Measurements from ENCODE around the gene KIF5A.

The KIF5A gene

GRCh38 chr12:57630891-57631433 lies 81.1 kb downstream of the KIF5A start:
- Histone ChIP-seq H3K27ac (ENCODE audit: low read length) (no peak overlapping the region), H3K79me2 (ENCODE audit: low read length) (no peaks in the 10 kb centered on the region), H3K27me3 (ENCODE audit: low read depth, low read length) (no peaks in the 10 kb centered on the region), H4K20me1 (ENCODE audit: insufficient read depth, low read length) (no peaks in the 10 kb centered on the region), H3K9ac (ENCODE audit: low read length) (no peak overlapping the region), H3K9me3 (ENCODE audit: insufficient read depth, low read length) (no peaks in the 10 kb centered on the region), H2AFZ (ENCODE audit: low read depth, low read length) (no peak overlapping the region), H3K4me2 (ENCODE audit: low read length) (no peak overlapping the region), H3K4me3 (ENCODE audit: low read length) (no peak overlapping the region), H3K4me1 (ENCODE audit: low read length) (peaks cover 8% of the 10 kb centered on the region; the same call in 1 of the 2 replicates), H3K36me3 (replicated peaks; ENCODE audit: low read depth, low read length) (no peaks in the 10 kb centered on the region)
- no peak for TF ChIP-seq CTCF (IDR thresholded peaks at IDR 0.05; ENCODE audit: low read depth, low read length)
- no peak for TF ChIP-seq EZH2phosphoT487 (IDR thresholded peaks at IDR 0.05; ENCODE audit: low read depth)

GRCh38 chr12:57631566-57632072 lies 81.8 kb downstream of the KIF5A start:
- Histone ChIP-seq H3K4me1 (ENCODE audit: low read length) (peaks cover 8% of the 10 kb centered on the region; the same call in 1 of the 2 replicates), H3K4me2 (ENCODE audit: low read length) (peak overlapping the region; percentile 95; the same call in 1 of the 2 replicates), H3K27ac (ENCODE audit: low read length) (no peak overlapping the region), H4K20me1 (ENCODE audit: insufficient read depth, low read length) (no peaks in the 10 kb centered on the region), H2AFZ (ENCODE audit: low read depth, low read length) (no peak overlapping the region), H3K27me3 (ENCODE audit: low read depth, low read length) (no peaks in the 10 kb centered on the region), H3K9me3 (ENCODE audit: insufficient read depth, low read length) (no peaks in the 10 kb centered on the region), H3K4me3 (ENCODE audit: low read length) (no peak overlapping the region), H3K79me2 (ENCODE audit: low read length) (no peaks in the 10 kb centered on the region), H3K9ac (ENCODE audit: low read length) (no peak overlapping the region), H3K36me3 (replicated peaks; ENCODE audit: low read depth, low read length) (no peaks in the 10 kb centered on the region)
- no peak for TF ChIP-seq EZH2phosphoT487 (IDR thresholded peaks at IDR 0.05; ENCODE audit: low read depth)
- TF ChIP-seq CTCF (IDR thresholded peaks at IDR 0.05; ENCODE audit: low read depth, low read length) = no peak

- TF ChIP-seq CTCF (IDR thresholded peaks at IDR 0.05; ENCODE audit: low read depth, low read length) (no peak), EZH2phosphoT487 (IDR thresholded peaks at IDR 0.05; ENCODE audit: low read depth) (no peak)
- H3K79me2 ChIP-seq (ENCODE audit: low read length) = no peaks in the 10 kb centered on the region
- H3K27me3 ChIP-seq (ENCODE audit: low read depth, low read length) = no peaks in the 10 kb centered on the region
- H3K27ac ChIP-seq (ENCODE audit: low read length) = no peak overlapping the region
- H3K4me2 ChIP-seq (ENCODE audit: low read length) = peak overlapping the region; percentile 95
- H3K9ac ChIP-seq (ENCODE audit: low read length) = peak overlapping the region; percentile 75
- peak overlapping the region; percentile 88 for H3K4me3 ChIP-seq (ENCODE audit: low read length)
- H4K20me1 ChIP-seq (ENCODE audit: insufficient read depth, low read length) = no peaks in the 10 kb centered on the region
- H3K4me1 ChIP-seq (ENCODE audit: low read length) = peaks cover 8% of the 10 kb centered on the region; the same call in 1 of the 2 replicates
- H3K9me3 ChIP-seq (ENCODE audit: insufficient read depth, low read length) = no peaks in the 10 kb centered on the region
- H2AFZ ChIP-seq (ENCODE audit: low read depth, low read length) = peak overlapping the region; percentile 84
- H3K36me3 ChIP-seq (replicated peaks; ENCODE audit: low read depth, low read length) = no peaks in the 10 kb centered on the region
These were observed 82.5 kb downstream of the KIF5A start for GRCh38 chr12:57632073-57632957.

Measured in OCI-LY3 (cell line).